Fibroblast of skin of scalp (primary cell): Measurements from ENCODE around the gene TMA7B.

Source experiments
- DNase-seq: peaks from one replicate; pipeline ENCODE4 v3.0.0-alpha.2; 2013

TMA7B gene

DNA sequence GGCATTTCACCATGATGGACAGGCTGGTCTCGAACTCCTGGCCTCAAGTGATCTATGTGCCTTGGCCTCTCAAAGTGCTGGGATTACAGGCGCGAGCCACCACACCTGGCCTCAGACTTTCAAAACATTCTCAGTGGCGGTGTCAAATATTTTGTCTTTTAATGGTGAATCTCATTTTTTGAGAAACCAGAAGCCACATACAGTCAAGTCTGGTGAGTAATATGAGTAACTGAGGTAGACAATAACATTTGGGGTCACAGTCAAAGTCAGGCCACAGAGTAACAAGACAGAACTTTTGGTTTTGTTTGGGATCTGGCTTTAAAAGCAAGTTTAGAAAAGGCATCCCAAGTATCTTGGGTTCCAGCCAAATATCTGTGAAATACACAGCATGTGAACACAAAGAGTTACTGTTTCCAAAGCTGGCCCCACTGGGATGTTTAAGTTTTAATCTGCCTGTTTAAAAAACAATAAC is 5.6 kb upstream of the TMA7B start:
- peak; percentile 89 for DNase-seq

GRCh38 chr22:39955675-39956074 is 4.5 kb upstream of the TMA7B start:
- DNase-seq, result peak; percentile 10

GRCh38 chr22:39956932-39957664 is 3.1 kb upstream of the TMA7B start:
- DNase-seq, result no peak

DNA sequence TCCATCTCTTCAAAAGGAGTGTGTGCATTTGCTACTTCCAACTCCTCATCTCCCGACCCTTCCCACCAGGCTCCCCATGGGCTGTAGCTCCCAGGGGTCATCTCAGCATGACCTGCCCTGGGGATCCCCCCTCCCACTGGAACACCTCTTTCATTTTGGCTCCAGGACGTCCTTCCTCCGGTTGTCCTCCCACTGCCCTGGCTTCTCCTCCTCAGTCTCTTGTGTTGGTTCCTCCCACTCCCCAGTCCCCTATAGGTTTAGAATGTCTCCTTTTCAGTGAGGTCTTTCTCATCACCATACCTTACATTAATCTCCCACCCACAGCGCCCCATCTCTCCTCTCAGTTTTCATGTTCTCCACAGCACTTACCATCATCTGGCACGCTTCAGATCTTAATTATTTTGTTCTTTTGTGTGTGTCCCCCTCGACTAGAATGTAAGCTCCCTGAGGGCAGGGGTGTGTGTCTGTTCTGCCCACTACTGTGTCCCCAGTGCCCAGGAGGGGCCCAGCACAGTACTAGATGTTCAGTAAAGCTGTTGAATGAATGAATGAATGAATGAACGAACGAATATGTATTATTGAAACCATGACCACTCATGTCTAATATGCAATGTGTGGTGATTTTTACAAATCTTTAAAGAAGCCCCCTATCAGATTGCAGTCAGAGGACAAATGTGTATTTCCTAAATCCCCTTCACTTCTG is 2.0 kb upstream of the TMA7B start:
- no peak for DNase-seq

GRCh38 chr22:39958949-39959639 is 1.1 kb upstream of the TMA7B start:
- DNase-seq, result no peak

DNA sequence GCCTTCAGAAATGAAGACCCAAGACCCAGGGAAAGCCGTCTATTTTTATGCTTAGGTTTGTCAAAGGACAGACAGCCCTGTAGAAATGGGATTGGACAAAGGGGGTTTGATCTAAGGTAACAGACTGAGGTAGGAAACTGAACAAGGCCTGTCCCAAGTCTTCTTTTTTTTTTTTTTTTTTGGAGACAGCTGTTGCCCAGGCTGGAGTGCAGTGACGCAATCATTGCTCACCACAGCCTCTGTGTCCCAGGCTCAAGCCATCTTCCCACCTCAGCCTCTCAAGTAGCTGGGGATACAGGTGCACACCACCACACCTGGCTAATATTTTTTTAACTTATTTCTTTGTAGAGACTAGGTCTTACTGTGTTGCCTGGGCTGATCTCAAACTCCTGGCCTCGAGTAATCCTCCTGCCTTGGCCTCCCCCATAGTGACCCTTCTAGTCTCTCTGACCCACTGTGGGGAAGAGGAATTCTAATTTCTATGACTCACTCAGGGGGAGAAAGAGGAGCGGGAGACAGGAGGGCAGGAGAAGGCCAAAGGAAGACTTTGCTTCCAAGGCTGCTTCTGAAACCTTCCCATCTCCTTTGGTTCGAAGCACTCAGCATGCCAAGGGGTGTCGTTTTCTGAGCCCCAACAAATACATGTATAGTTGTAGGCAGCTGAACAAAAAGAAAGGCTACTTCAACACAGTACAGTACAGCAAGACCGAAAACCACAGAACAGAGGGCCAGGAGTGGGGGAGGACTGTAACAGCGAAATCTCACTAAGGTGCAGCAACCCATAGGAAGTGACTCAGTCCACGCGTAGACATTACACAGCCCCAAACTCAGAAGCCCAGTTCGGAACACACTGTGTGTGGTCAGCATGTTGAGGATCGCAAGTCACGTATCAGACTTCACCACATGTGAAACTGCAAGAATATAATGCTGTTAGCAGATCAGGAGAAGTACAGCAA is 872 bp downstream of the TMA7B start:
- DNase-seq, result peak; percentile 91

GRCh38 chr22:39962071-39962470 is 1.9 kb downstream of the TMA7B start:
- peak; percentile 41 for DNase-seq

- no peak for DNase-seq
These were observed 5.6 kb downstream of the TMA7B start for GRCh38 chr22:39965748-39966147.

- no peak for DNase-seq
These were observed 6.3 kb downstream of the TMA7B start for GRCh38 chr22:39966470-39966869.

DNA sequence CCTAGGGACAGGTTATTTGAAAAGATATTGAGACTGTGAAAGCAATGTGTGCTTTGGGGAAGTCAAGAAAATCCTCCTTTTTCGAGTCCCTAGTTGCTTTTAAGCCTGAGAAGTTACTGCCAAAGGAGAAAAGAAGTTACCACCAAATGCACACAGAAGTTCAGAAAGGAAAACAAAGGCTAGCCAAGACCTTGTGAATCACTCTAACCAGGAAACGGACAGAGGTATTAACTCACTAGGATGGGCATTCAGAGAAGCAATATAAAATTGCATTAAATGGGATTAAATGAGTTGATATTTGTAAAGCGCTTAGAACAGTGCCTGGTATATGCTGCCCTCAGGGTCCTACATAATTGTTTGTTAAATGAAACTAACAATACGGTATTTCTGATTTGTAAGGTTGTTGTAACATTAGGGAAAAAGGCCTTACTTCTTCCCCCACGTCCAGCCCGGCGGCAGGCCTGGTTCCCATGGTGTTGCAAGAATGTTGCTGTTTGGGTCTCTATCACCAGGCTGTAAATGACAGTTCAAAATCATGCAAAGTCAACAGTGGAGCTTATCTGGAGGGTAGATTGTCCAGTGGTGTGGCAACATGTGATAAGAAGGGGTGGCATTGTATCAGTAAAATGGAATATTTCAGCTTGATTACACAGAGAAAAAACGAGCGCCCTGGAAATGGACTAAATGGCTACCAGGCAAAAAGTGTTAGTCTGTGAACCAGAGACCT is 7.1 kb downstream of the TMA7B start:
- peak; percentile 17 for DNase-seq

- DNase-seq, result no peak
These were observed 8.1 kb downstream of the TMA7B start for GRCh38 chr22:39967996-39968972.

GRCh38 chr22:39970742-39971141 is 10.5 kb downstream of the TMA7B start:
- DNase-seq, result no peak

GRCh38 chr22:39972641-39973040 is 12.4 kb downstream of the TMA7B start:
- no peak for DNase-seq

GRCh38 chr22:39973656-39974055 is 13.5 kb downstream of the TMA7B start:
- DNase-seq, result no peak

DNA sequence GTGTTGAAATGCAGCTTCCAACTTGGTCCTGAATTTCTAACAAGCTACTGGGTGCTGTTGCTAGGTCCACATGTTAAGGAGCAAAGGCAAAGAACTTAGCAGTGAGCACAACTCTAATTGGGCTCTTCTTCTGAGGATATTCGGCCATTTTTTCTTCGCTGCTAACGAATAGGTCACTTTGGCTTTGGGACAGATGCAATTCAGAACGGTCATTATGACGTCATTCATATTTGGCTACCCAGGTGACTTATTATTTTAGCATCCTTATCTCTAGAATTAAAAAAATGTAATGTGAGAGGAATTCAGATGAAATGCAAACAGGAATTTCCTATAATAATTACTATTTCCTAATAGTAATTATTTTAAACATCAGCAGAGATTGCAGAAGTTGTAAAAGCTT is 13.9 kb downstream of the TMA7B start:
- no peak for DNase-seq

GRCh38 chr22:39979048-39979447 is 18.9 kb downstream of the TMA7B start:
- no peak for DNase-seq

DNA sequence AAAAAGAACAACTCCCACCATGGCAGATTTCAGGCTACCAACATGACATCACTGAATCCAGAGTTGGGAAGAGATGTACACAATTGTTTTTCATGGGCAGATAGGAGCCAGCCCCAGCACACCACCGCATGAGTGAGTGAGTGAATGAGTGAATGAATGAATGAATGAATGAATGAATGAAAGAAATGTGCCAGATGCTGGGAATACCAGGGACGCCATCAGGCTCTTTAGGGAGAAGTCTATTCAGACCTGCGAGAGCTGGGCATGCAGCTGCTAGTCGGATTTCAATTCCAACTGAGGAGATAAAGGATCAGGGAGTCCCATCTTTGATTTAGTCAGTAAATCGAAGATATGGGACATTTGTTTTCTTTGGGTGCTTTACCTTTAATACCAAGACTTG is 19.3 kb downstream of the TMA7B start:
- DNase-seq, result no peak

DNA sequence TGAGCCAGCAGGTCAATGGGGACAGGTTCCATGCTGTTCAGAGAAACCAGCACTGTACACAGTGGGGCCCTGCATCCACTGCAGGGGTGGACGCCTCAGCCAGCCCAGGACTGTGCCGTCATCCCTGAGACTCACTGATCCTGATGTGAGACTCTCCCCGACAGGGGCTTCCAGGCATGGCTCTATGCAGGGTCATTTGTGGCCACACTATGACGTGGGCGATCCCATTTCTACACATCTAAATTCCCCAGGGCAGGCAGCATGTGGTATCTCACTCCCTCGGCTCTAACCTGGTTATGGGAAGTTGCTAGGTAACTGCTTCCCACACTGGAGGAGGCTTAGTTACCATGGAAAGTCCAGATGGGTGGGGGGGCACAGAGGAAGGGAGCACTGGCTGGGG is 20.4 kb downstream of the TMA7B start:
- no peak for DNase-seq

DNA sequence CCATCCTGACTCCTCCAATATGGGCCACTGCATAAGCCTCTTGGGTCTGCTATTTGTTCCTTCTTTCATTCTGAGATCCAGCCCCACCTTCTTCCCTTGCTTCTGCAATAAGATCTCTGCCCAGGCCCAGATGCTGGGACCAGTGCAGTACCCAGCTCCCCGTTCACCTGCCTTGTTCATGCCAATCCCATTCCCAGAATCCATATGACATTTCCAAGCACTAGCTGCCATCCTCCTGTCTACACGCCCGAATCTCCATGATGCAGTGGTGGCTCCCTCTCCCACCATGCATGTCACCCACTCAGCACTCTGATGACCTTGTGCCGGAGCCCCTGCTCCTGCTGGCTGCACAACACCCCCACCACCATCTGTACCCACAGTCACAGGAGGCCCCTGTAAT is 23.1 kb downstream of the TMA7B start:
- no peak for DNase-seq

- no peak for DNase-seq
These were observed 23.8 kb downstream of the TMA7B start for GRCh38 chr22:39984006-39984405.
